ENCODE results near the gene CUL9.

The CUL9 gene

GRCh38 chr6:43176423-43176786 lies 5.6 kb upstream of the CUL9 start:
- TF ChIP-seq ZC3H10 (CRISPR knock-in tag; IDR thresholded peaks at IDR 0.05) (no peak), CSDC2 (CRISPR knock-in tag; IDR thresholded peaks at IDR 0.05) (no peak), OSR1 (CRISPR knock-in tag; IDR thresholded peaks at IDR 0.05) (no peak), PPARA (CRISPR knock-in tag; IDR thresholded peaks at IDR 0.05; ENCODE audit: borderline replicate concordance) (no peak), TCF4 (CRISPR knock-in tag; IDR thresholded peaks at IDR 0.05; ENCODE audit: borderline replicate concordance) (no peak), ISL1 (CRISPR knock-in tag; IDR thresholded peaks at IDR 0.05) (no peak), ZFP30 (CRISPR knock-in tag; IDR thresholded peaks at IDR 0.05) (no peak), RARB (CRISPR knock-in tag; IDR thresholded peaks at IDR 0.05) (no peak), TOX (CRISPR knock-in tag; IDR thresholded peaks at IDR 0.05; ENCODE audit: borderline replicate concordance) (no peak)
- TF ChIP-seq, protein P1, sequence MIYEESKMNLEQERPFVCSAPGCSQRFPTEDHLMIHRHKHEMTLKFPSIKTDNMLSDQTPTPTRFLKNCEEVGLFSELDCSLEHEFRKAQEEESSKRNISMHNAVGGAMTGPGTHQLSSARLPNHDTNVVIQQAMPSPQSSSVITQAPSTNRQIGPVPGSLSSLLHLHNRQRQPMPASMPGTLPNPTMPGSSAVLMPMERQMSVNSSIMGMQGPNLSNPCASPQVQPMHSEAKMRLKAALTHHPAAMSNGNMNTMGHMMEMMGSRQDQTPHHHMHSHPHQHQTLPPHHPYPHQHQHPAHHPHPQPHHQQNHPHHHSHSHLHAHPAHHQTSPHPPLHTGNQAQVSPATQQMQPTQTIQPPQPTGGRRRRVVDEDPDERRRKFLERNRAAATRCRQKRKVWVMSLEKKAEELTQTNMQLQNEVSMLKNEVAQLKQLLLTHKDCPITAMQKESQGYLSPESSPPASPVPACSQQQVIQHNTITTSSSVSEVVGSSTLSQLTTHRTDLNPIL (CRISPR knock-in tag; IDR thresholded peaks at IDR 0.05; ENCODE audit: low read depth): no peak
- no peak for ATAC-seq

- ATAC-seq: no peak
- no peak for TF ChIP-seq TOX (CRISPR knock-in tag; IDR thresholded peaks at IDR 0.05; ENCODE audit: borderline replicate concordance)
- no peak for TF ChIP-seq CSDC2 (CRISPR knock-in tag; IDR thresholded peaks at IDR 0.05)
- no peak for TF ChIP-seq SNAI2 (CRISPR knock-in tag; IDR thresholded peaks at IDR 0.05)
- TF ChIP-seq, protein P2, sequence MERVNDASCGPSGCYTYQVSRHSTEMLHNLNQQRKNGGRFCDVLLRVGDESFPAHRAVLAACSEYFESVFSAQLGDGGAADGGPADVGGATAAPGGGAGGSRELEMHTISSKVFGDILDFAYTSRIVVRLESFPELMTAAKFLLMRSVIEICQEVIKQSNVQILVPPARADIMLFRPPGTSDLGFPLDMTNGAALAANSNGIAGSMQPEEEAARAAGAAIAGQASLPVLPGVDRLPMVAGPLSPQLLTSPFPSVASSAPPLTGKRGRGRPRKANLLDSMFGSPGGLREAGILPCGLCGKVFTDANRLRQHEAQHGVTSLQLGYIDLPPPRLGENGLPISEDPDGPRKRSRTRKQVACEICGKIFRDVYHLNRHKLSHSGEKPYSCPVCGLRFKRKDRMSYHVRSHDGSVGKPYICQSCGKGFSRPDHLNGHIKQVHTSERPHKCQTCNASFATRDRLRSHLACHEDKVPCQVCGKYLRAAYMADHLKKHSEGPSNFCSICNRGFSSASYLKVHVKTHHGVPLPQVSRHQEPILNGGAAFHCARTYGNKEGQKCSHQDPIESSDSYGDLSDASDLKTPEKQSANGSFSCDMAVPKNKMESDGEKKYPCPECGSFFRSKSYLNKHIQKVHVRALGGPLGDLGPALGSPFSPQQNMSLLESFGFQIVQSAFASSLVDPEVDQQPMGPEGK (CRISPR knock-in tag; IDR thresholded peaks at IDR 0.05; ENCODE audit: borderline replicate concordance): no peak
- TF ChIP-seq ISL1 (CRISPR knock-in tag; IDR thresholded peaks at IDR 0.05): no peak
- TF ChIP-seq GLIS3 (CRISPR knock-in tag; IDR thresholded peaks at IDR 0.05): no peak
- no peak for TF ChIP-seq PPARA (CRISPR knock-in tag; IDR thresholded peaks at IDR 0.05; ENCODE audit: borderline replicate concordance)
- TF ChIP-seq ZNF8 (CRISPR knock-in tag; IDR thresholded peaks at IDR 0.05): no peak
- no peak for TF ChIP-seq ZNF565 (CRISPR knock-in tag; conservative IDR thresholded peaks at IDR 0.05; ENCODE audit: low read depth)
- no peak for TF ChIP-seq ZC3H10 (CRISPR knock-in tag; IDR thresholded peaks at IDR 0.05)
- no peak for TF ChIP-seq RARB (CRISPR knock-in tag; IDR thresholded peaks at IDR 0.05)
- TF ChIP-seq, protein P1 (CRISPR knock-in tag; IDR thresholded peaks at IDR 0.05; ENCODE audit: low read depth): no peak
- TF ChIP-seq POU6F1 (CRISPR knock-in tag; IDR thresholded peaks at IDR 0.05; ENCODE audit: borderline replicate concordance, low read depth): no peak
Measured at GRCh38 chr6:43178150-43178549, 3.8 kb upstream of the CUL9 start.

- ATAC-seq: no peak
Measured at GRCh38 chr6:43178951-43179830, 2.8 kb upstream of the CUL9 start.

More at GRCh38 chr6:43178951-43179830, 2.8 kb upstream of the CUL9 start:
- TF ChIP-seq ZNF70 (CRISPR knock-in tag; IDR thresholded peaks at IDR 0.05) (no peak), OSR1 (CRISPR knock-in tag; IDR thresholded peaks at IDR 0.05) (no peak), ISL1 (CRISPR knock-in tag; IDR thresholded peaks at IDR 0.05) (no peak), PPARA (CRISPR knock-in tag; IDR thresholded peaks at IDR 0.05; ENCODE audit: borderline replicate concordance) (no peak), ZC3H10 (CRISPR knock-in tag; IDR thresholded peaks at IDR 0.05) (no peak), ZFP3 (CRISPR knock-in tag; IDR thresholded peaks at IDR 0.05) (no peak), ZFP30 (CRISPR knock-in tag; IDR thresholded peaks at IDR 0.05) (no peak), BACH2 (CRISPR knock-in tag; IDR thresholded peaks at IDR 0.05; ENCODE audit: borderline replicate concordance) (no peak), ZNF8 (CRISPR knock-in tag; IDR thresholded peaks at IDR 0.05) (no peak), ESRRG (CRISPR knock-in tag; IDR thresholded peaks at IDR 0.05) (no peak)
- TF ChIP-seq, protein P3, sequence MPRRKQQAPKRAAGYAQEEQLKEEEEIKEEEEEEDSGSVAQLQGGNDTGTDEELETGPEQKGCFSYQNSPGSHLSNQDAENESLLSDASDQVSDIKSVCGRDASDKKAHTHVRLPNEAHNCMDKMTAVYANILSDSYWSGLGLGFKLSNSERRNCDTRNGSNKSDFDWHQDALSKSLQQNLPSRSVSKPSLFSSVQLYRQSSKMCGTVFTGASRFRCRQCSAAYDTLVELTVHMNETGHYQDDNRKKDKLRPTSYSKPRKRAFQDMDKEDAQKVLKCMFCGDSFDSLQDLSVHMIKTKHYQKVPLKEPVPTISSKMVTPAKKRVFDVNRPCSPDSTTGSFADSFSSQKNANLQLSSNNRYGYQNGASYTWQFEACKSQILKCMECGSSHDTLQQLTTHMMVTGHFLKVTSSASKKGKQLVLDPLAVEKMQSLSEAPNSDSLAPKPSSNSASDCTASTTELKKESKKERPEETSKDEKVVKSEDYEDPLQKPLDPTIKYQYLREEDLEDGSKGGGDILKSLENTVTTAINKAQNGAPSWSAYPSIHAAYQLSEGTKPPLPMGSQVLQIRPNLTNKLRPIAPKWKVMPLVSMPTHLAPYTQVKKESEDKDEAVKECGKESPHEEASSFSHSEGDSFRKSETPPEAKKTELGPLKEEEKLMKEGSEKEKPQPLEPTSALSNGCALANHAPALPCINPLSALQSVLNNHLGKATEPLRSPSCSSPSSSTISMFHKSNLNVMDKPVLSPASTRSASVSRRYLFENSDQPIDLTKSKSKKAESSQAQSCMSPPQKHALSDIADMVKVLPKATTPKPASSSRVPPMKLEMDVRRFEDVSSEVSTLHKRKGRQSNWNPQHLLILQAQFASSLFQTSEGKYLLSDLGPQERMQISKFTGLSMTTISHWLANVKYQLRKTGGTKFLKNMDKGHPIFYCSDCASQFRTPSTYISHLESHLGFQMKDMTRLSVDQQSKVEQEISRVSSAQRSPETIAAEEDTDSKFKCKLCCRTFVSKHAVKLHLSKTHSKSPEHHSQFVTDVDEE (CRISPR knock-in tag; IDR thresholded peaks at IDR 0.05): no peak
